H1 (cell line): ENCODE measurements around the gene NR3C2.

Experiments used
- CHD2 ChIP-seq: IDR thresholded peaks from 2 replicates; pipeline ENCODE4 v1.6.1; 2012; ENCODE audit warnings: low read length, improper control_type of control experiment
- EZH2 ChIP-seq: fragments of 200-600 bp; sonication (generic); IDR thresholded peaks from 2 replicates; pipeline ENCODE4 v1.7.1; 2012; ENCODE audit warnings: low read depth, mild to moderate bottlenecking, moderate library complexity, low read length, inconsistent platforms; ENCODE audit not compliant: severe bottlenecking
- HDAC6 ChIP-seq: IDR thresholded peaks from one replicate; pipeline ENCODE4 v1.7.1; 2012; ENCODE audit warnings: low read depth, mild to moderate bottlenecking, inconsistent platforms, low read length, moderate library complexity
- KDM1A ChIP-seq: fragments of 200-600, 300-600 bp; sonication (generic); IDR thresholded peaks from 2 replicates; pipeline ENCODE4 v1.7.1; 2016; ENCODE audit warnings: mild to moderate bottlenecking, low read length, borderline replicate concordance
- POLR2A ChIP-seq, 2 experiments: IDR thresholded peaks; 1 replicate in 1 of 2; 2 replicates in 1 of 2; pipeline ENCODE4 v1.6.1; 2011; ENCODE audit warnings: low read depth in 2 of 2, low read length in 2 of 2, mild to moderate bottlenecking in 2 of 2; ENCODE audit errors: control extremely low read depth in 1 of 2
- POLR2AphosphoS5 ChIP-seq: IDR thresholded peaks from 2 replicates; pipeline ENCODE4 v1.6.1; 2011; ENCODE audit warnings: low read depth, low read length
- RFX5 ChIP-seq: IDR thresholded peaks from 2 replicates; pipeline ENCODE4 v1.6.1; 2011; ENCODE audit warnings: low read depth, low read length, improper control_type of control experiment, borderline replicate concordance
- SP1 ChIP-seq: IDR thresholded peaks from 2 replicates; pipeline ENCODE4 v1.6.1; 2011; ENCODE audit warnings: low read depth, low read length
- SUZ12 ChIP-seq: fragments of 200-600 bp; sonication (generic); IDR thresholded peaks from 2 replicates; pipeline ENCODE4 v1.6.1; 2012; ENCODE audit warnings: mild to moderate bottlenecking, inconsistent platforms, low read length, moderate library complexity, mixed read lengths
- TAF1 ChIP-seq: IDR thresholded peaks from 2 replicates; pipeline ENCODE4 v1.6.1; 2011; ENCODE audit warnings: mild to moderate bottlenecking, low read depth, low read length
- YY1 ChIP-seq: IDR thresholded peaks from 2 replicates; pipeline ENCODE4 v1.6.1; 2011; ENCODE audit warnings: low read depth, mild to moderate bottlenecking, low read length
- ZNF274 ChIP-seq: IDR thresholded peaks from 2 replicates; pipeline ENCODE4 v1.7.0; 2012; ENCODE audit warnings: low read length, borderline replicate concordance; ENCODE audit errors: extremely low read depth
- TF ChIP-seq, protein P1 (sequence below), 3 experiments: IDR thresholded peaks; 1 replicate in 2 of 3; 2 replicates in 1 of 3; pipeline versions ENCODE4 v1.5.1 to v1.6.1; 2011; ENCODE audit warnings: low read length in 3 of 3, mild to moderate bottlenecking in 3 of 3, inconsistent platforms in 2 of 3, low read depth in 1 of 3, moderate library complexity in 1 of 3; ENCODE audit not compliant: insufficient read depth in 1 of 3; ENCODE audit errors: control extremely low read depth in 1 of 3
- TF ChIP-seq, protein P2 (sequence below): IDR thresholded peaks from 2 replicates; pipeline ENCODE4 v1.6.1; 2012; ENCODE audit warnings: inconsistent platforms

DNA sequence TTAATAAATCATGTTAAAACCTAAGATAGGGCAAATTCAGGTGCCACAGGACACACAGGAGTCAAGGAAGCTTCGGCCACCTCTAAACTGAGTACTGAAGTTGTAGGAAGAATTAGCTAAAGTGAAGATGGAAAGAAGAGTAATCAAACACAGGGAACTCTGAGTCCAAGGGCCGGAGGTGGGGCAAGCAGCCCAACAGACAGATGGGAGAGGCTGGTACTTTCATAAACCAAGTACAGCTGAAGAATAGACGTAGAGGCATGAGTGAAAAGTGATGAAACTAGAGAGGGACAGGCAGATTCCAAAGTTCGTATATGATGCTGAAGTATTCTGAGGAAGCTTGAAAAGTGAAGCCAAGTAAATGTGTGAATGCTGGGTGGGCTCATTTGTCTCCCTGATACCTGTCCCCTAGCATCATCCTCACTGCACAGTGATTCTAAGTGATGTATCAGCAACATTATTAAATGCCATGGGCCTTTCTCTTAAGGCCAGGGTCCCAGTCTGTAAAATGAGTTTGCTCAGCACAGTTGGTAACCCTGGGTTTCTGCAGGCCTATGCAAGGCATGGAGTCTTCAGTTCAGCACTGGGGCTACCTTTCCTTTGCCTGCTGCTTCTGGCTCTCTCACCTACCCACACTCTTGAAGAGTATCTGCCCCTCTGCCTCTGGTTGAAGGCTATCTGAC is 203.3 kb downstream of the NR3C2 start:
- TF ChIP-seq POLR2AphosphoS5, result no peak
- no peak for TF ChIP-seq SUZ12
- no peak for TF ChIP-seq YY1
- TF ChIP-seq SP1, result no peak
- TF ChIP-seq ZNF274, result no peak
- TF ChIP-seq POLR2A (IDR thresholded peaks at IDR 0.05; ENCODE audit: control extremely low read depth in 1 of 2, low read depth in 2 of 2, low read length in 2 of 2), result no peak
- TF ChIP-seq CHD2, result no peak
- TF ChIP-seq HDAC6, result no peak
- TF ChIP-seq, protein P1, sequence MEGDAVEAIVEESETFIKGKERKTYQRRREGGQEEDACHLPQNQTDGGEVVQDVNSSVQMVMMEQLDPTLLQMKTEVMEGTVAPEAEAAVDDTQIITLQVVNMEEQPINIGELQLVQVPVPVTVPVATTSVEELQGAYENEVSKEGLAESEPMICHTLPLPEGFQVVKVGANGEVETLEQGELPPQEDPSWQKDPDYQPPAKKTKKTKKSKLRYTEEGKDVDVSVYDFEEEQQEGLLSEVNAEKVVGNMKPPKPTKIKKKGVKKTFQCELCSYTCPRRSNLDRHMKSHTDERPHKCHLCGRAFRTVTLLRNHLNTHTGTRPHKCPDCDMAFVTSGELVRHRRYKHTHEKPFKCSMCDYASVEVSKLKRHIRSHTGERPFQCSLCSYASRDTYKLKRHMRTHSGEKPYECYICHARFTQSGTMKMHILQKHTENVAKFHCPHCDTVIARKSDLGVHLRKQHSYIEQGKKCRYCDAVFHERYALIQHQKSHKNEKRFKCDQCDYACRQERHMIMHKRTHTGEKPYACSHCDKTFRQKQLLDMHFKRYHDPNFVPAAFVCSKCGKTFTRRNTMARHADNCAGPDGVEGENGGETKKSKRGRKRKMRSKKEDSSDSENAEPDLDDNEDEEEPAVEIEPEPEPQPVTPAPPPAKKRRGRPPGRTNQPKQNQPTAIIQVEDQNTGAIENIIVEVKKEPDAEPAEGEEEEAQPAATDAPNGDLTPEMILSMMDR (IDR thresholded peaks at IDR 0.05; ENCODE audit: control extremely low read depth in 1 of 3, insufficient read depth in 1 of 3, low read depth in 1 of 3, low read length in 3 of 3), result no peak
- no peak for TF ChIP-seq KDM1A
- TF ChIP-seq, protein P2, sequence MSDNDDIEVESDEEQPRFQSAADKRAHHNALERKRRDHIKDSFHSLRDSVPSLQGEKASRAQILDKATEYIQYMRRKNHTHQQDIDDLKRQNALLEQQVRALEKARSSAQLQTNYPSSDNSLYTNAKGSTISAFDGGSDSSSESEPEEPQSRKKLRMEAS, result no peak
- no peak for TF ChIP-seq TAF1
- no peak for TF ChIP-seq EZH2
- TF ChIP-seq RFX5, result no peak
